ENCODE results near the gene MAPK10.
"Not testable (repeated sequence)": the region's sequence is repeated elsewhere in the genome, so short reads cannot be mapped to it uniquely, and the experiment has no call there.

Gene MAPK10

DNA sequence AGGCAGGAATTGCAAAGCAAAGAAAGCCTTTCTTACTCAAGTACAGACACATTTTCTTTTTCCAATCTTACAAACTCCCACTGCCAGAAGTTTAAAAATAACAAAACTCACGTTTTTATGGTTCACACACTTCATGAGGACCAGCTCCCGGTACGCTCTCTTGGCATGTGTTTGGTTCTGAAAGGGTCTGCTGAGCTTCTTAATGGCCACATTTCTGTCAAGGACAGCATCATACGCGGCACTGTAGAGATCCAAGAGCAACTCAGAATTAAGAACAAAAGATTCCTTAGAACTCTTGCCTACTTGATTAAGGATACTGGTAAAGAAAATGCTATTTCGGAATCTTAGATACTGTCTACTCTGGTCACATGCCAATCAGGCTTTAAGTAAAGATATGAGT, 252.7 kb downstream of the MAPK10 start:
- no peak for DNase-seq (ENCODE audit: low read depth, low spot score)

DNA sequence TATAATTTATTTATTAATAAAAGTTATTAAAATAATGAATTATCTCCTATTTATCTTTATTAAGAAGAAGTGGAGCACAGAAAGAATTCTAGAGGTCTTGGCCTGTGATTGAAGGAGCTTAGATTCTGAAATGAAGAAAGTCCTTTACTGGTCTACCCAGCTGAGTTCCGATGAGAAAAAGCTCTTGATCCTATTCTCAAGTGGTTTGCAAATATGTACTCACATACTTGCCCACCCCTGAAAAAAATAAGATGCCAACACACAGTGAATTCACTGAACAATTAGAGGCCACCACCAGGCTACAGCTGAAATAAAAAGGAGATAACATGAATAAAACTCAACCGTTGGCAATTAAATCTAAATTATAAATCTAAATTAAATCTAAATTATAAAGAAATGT, 253.4 kb downstream of the MAPK10 start:
- DNase-seq (ENCODE audit: low read depth, low spot score): no peak

DNA sequence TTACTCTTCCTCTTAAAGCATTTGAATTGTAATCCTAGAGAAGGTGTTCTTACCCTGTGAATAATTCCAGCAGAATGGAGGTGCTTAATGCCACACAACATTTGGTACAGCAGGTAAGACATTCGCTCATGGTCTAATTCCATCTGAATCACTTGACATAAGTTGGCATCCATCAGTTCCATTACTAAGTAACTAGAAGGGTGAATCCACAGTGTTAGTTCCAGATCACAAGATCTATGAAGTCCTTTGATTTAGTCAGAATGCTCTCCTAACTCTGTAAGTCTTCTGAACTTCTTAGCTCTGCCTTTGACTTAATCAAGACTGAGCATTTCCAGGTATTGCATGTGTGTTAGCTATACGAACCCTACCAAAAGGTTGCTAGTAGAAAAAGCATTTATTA, 258.0 kb downstream of the MAPK10 start:
- no peak for DNase-seq (ENCODE audit: low read depth, low spot score)

DNA sequence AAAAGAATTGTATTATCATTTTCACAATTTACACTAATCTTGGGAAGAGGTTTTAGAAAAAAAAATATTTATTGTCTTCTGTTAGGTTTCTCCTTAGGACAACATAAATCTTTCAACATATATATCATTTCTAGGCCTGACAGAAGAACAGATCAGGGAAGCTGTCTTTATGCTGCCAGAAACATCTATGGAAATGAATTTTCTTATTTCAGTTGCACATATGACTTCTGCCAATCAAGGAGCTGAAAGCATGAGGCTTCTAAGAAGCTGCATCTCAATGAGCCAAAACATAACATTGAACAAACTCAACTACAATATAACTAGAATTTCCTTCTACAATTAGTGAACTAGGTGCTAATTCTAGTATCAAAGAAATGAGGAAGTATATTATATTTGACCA, 258.4 kb downstream of the MAPK10 start:
- DNase-seq (ENCODE audit: low read depth, low spot score): no peak

DNA sequence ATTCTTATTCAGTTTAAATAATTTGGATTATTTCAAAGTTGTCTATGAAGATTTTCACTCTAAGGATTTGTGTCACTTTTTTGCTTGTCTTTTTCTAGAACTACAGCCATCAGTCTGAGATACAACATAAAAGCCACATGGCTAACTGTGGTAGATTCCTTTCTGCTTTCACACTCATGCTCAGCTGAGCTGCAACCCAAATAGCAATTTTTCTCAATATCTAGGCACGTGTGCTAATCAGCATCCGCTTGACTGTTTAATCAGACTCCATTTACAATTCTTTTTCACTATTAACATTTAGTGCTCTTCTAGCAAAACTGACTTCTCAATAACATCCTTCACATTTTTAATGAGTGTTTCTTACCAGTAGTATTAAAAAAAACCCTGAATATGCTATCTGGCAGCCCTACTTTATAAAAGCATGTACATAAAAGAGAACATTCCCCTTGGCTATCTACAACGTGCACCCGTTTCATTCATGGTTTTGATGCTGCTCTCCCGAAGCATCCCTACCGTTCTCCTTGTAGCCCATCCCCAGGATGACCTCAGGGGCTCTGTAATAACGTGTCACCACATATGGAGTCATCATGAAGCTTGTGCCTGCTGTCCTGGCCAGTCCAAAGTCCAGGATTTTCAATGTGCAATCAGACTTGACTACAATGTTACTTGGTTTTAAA, 259.2 kb downstream of the MAPK10 start:
- no peak for DNase-seq (ENCODE audit: low read depth, low spot score)

DNA sequence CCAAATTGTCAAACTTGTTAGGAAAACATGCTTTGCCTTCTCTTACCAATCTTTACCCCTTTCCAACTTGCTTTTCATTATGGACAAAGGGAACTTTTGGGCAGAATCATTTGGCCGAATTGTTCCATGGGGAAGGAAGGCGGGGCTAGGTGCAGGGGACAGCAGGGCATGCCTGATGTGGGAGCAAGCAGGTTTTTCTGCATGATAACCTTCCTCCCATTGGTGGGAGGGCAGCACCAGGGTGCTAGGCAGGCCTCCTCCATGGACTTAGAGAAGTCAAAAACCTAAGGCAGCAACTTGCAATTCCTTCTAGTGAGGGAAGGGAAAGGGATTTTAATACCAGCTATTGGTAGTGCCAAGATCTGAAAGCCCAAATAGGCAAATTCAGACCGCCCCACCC, 260.5 kb downstream of the MAPK10 start:
- no peak for DNase-seq (ENCODE audit: low read depth, low spot score)

DNA sequence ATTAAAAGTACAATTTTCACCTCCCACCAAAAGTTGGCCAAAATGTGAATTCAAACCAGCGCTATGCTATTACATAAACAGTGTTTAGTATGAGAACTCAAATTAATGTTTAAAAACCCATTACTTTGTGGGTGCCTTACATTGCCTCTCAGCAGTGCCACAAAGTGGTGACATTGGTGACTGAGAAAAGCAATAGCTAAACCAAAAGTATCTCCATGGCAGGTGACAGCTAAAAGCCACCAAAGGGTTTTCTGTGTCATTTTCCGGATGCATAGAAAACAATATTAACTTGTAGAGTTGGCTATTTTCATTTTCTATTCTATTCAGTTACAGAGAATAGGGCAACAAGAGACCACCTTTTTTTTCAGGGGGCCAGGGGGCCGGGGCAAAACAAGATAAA, 261.2 kb downstream of the MAPK10 start:
- no peak for DNase-seq (ENCODE audit: low read depth, low spot score)

DNA sequence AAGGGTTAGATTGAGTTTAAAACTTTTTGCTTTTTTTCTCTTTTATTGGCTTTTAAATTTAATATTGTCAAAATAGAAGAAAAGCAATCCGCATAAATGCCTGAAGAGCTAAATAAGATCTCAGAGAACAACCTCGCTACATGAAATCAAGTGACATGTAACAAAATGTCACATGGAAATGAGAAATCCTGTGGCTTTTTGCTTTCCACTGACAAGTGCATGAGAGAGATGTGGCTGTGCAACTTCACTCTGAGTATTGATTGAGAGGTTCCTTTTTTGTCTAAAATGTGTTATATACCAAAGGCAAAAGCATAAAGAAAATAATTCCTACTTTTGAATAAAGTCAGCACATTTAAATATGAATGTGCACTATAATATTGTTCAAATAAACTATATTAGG, 263.5 kb downstream of the MAPK10 start:
- no peak for DNase-seq (ENCODE audit: low read depth, low spot score)

DNA sequence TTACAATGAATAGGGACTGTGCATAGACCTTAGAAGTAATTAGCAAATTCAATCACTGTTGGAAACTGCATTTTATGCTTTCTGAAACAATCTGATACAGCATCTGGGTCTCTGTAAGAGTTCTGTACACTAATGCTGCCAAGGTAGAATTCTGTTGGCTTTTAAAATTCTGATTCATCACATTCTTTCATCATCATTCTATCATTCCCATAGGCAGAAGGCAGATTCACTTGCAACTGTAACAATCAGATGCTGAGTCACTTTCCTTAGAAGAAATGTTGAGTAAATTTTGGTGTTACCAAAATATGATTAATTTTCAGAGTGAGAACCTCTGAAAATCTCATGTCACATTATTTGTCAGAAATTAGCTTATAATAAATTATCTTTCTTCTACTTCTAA, 267.2 kb downstream of the MAPK10 start:
- no peak for DNase-seq (ENCODE audit: low read depth, low spot score)

DNA sequence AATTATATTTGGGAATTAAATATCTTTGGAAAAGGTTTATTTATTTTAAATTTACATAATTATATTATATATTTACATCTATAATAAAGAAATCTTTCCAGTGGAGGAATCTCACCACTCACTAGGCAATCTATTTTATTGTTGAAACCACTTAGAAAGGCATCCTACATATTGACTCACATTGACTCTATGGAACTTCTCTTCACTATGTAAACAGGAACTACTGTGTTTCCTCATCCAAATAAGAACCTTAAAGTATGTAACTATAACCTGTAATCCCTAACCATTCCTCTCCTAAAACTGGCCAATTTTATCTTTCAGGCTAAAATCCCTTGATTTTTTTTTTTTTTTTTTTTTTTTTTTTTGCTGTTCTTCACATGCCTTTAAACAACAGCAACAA, 268.7 kb downstream of the MAPK10 start:
- no peak for DNase-seq (ENCODE audit: low read depth, low spot score)

DNA sequence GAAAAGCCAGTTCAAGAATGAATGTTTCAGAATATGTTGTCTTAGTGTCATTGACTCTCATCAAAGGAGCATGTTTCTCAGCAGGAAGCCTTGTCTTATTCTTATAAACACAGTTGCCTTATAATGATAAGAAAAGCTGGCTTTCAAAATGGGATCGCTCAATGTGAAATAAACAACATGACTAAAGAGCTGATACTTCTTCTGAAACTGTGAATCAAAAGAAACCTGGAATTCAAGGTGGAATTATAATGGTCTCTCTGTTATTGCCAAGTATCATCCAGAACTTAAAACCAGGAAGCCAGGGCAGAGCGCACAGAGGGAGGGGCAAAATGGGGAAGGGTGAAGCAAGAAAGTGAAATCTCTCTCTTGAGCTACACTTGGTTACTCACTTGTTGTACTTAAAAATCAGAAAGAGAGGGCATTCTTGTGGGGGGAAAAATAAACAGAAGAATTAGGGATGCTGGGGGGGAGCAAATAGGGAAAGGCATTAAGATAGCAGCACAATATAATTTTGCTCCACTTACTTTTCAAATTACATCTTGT, 270.0 kb downstream of the MAPK10 start:
- DNase-seq (ENCODE audit: low read depth, low spot score): no peak

DNA sequence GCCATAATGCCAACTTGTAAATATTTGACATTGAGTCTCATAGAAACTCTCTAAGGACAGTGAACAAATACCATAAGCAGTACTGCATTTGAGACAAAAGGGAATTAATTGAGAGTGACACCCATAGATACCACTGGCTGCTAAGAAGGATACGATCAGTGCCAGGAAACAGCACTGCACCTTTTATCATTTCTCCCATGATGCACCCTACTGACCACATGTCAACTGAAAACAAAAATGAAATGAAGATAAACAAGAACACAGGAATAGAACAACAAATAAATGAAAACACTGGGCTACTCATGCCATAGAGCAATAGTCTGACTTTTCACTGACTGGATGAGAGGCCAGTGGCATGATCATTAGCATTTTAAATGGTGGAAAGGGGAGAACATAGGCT, 270.8 kb downstream of the MAPK10 start:
- no peak for DNase-seq (ENCODE audit: low read depth, low spot score)

DNA sequence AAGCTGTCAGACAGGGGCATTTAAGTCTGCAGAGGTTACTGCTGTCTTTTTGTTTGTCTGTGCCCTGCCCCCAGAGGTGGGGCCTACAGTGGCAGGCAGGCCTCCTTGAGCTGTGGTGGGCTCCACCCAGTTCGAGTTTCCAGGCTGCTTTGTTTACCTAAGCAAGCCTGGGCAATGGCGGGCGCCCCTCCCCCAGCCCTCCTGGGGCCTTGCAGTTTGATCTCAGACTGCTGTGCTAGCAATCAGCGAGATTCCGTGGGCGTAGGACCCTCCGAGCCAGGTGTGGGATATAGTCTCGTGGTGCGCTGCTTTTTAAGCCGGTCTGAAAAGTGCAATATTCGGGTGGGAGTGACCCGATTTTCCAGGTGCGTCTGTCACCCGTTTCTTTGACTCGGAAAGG, 284.1 kb downstream of the MAPK10 start:
- DNase-seq (ENCODE audit: low read depth, low spot score): not testable (repeated sequence)

DNA sequence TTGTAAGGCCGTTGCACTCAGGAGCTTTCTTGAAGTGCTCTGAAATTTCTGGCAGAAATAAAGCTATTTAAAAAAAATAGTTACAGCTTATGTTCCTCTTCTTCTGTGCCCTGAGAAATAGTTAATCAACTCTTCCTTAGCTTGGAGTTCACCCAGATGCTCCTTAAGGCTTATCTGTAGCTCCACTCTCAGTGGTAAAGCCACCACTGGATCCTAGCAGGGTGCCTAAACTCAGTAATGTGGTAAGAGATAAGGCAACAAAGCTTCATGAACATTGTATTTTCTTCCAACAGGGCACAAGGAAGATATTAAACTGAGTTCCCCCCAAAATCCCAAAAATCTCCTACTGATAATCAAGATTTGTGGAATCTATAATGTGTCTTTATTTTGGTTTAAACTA, 299.5 kb downstream of the MAPK10 start:
- no peak for DNase-seq (ENCODE audit: low read depth, low spot score)

DNA sequence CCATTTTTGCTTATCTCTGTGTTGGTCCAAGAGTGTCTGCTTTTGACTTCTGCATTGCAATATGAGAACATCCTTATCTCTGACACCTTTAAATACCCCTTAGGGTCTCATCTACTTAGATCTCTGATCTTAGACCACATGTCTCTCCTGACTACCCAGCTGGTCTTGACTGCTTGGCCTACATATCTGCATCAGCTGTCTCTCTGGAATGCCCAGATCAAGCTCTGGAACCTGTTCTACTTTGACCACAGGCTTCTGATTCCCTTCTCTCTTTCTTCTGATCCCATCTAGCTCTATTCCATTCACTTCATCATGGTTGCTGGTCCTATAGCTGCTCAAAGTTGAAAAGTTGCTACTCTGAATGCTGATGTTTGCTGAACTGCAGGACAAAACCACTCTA, 301.2 kb downstream of the MAPK10 start:
- no peak for DNase-seq (ENCODE audit: low read depth, low spot score)

DNA sequence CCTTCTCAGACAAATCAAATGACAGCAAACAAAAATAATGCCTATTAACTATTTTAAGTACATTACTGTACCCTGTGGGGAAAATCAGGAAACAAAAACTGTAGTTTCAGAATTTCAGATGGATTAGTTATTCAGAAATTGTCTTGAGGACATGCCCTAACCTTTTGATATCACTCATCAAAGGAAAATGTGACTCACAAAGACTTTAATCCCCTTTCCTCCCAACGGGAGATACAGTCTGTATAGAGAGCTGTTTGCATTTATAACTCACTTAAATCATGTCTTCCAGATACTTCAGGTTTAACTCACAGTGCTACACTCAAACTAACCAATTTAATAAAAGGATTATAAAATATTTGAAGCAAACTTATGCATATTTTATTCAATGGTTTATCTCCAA, 304.0 kb downstream of the MAPK10 start:
- DNase-seq (ENCODE audit: low read depth, low spot score): no peak

DNA sequence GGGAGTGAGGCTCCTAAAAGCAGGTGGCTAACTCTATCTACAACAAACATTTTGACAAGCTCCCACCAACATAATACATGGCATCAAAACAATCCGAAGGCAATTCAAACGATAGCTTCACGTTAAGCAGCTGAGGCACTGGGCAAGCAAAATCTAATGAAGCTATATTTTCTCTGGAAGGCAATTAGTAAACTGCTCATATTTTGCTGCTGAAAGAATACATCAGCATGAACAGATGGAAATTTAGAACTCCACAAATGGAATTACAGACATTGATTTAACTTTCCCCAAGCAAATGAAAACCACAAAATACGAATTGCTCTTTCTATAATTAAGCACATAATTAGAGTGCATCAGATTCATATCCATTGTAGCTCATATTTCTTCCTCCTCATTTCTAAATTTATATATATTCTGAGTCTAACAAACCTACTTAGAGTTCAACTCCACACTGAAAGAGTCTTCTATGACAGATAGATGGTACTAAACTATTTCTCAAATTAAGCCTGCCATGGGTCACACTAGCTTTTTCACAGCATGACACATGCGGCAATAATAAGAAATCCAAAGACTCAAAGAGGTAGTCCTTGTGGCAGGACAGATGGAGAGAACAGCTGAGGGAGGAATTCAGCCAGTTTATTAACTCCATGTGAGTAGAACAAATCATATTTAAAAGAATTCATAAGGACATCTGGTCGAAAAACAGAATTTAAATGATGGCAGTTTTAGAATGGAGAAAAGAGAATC, 305.4 kb downstream of the MAPK10 start:
- no peak for DNase-seq (ENCODE audit: low read depth, low spot score)

DNA sequence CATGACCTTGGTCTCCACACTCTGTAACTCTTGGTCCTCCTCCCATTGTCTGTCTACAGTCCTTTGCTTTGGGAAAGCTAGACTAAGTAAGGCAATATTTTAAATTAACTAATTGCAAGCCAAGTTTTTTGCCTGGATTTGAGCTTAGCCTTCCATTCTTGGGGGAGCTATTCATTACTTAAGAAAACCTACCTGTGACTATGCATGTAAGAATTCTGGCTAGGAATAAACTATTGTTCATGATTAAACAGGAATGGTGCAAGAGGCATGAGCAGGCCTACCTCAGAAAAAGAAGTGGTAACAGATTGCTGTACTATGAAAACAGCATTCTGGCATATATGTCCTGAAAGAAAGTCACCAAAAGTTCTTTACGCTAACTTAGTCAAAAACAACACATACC, 309.4 kb downstream of the MAPK10 start:
- no peak for DNase-seq (ENCODE audit: low read depth, low spot score)

DNA sequence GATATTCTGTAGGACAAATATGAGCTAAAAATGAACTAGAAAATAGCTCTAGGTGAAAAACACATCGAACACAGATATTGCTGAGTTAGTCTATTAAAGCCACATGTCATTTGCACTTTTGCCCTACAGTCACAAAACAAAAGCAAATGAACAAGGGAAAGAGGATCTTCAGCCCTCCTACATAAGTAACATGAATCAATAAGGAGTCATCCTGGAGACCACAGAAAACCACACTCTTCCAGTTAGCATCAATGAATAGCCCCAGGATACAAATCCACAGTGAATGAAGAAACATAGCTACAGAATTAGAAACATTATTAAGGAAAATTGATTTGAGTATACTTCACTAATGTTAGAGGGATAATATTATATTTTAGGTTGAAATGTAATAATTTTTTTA, 311.4 kb downstream of the MAPK10 start:
- DNase-seq (ENCODE audit: low read depth, low spot score): no peak

DNA sequence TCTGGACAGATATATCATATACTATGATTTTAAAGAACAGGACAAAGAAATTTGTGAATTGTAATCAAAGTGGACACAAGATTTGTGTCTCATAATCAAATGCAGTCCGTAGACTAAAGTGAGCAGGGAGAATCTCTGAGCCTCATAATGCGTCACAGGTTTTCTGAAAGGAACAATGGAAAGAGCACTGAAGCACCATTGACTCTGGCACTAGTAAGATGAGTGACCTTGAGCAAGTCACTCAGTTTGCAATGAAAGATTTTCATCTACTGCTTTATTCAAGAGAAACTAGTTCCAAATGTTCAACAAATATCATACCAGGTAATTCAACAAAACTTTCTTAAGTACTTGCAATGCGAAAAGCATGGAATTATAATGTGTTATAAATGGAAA, 315.3 kb downstream of the MAPK10 start:
- no peak for DNase-seq (ENCODE audit: low read depth, low spot score)

DNA sequence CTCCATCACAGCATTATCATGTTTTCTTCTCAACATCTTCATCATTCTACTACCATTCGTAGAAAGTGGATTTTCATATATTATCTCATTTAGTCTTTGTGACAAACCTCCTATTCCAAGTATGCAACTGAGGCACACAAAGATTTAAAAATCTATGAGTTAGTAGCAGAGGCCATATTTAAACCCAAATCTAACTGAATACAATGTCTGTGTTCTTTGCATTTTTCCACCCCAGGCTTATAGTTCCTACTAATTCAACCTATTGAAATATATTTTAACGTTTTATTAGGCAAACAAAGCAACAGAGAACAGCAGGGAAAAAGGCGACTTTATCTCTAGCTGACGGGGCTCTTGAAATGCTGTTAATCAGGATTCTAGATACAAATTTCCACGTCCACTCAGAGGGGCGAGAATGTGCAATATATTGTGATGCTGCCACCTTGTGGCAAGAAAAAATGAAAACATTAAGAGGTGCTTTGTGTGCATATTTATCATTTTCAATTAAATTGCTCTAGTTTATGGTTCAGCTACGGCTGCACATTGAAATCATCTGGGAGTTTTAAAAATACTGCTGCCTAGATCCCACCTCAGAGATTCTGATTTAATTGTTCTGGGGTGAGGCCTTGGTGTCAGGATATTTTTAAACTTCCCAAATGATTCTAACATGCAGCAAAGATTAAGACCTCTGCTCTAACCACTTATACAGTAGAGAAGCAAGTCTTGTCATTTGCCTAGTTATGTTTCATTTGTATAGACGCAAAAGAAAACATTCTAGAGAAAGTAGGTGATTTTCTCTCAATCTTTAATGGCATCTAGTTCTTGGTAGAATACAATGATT, 315.9 kb downstream of the MAPK10 start:
- no peak for DNase-seq (ENCODE audit: low read depth, low spot score)

DNA sequence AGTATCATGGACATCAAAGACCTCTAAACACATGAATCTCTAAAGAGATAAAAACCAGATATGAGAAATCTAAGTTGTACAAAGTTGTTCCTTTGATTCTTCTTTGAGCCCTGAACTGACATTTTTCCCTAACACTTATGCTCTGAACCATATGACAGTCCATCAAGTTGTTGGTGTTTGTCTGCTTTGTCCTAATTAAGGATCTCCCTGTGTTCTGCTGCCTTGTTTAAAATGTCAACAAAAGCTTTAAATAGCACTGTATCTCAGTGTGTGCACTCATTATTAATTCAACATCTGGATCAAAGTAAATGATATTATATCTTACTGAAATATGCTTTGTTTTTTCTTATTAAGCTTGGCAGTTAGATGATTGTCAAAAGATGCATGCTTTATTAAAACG, 321.8 kb downstream of the MAPK10 start:
- no peak for DNase-seq (ENCODE audit: low read depth, low spot score)
